H1 (cell line): ENCODE data around the gene DPP4.

ENCODE experiments used
- POLR2AphosphoS5 ChIP-seq: IDR thresholded peaks from 2 replicates; pipeline ENCODE4 v1.6.1; 2011; ENCODE audit warnings: low read depth, low read length
- TBP ChIP-seq: IDR thresholded peaks from 2 replicates; pipeline ENCODE4 v1.6.1; 2011; ENCODE audit warnings: low read depth, low read length, improper control_type of control experiment
- TCF12 ChIP-seq: IDR thresholded peaks from 2 replicates; pipeline ENCODE4 v1.6.1; 2011; ENCODE audit warnings: low read depth, mild to moderate bottlenecking, low read length

GRCh38 chr2:162013514-162014475 lies 60.2 kb downstream of the DPP4 start:
- no peak for TF ChIP-seq POLR2AphosphoS5
- TF ChIP-seq TBP = no peak
- no peak for TF ChIP-seq TCF12
